Hepatocyte (in vitro differentiated cells): ENCODE data around the gene CD300E. TPM values are rescaled to one million over a fixed set of nuclear protein-coding genes. Genes with fewer than 3 reads are reported as not detected.

ENCODE experiments used
- DNase-seq: peaks from one replicate; pipeline ENCODE4 v3.0.0-alpha.2; 2016; ENCODE audit warnings: low spot score
- H2AFZ ChIP-seq: fragments of 200-600 bp; sonication (generic); 2 replicates; pipeline ENCODE4 v1.6.0; 2016; ENCODE audit warnings: antibody characterized with exemption, mild to moderate bottlenecking
- H3K27ac ChIP-seq: fragments of 200-600 bp; sonication (generic); 2 replicates; pipeline ENCODE4 v1.5.1; 2016; ENCODE audit warnings: mild to moderate bottlenecking
- H3K27me3 ChIP-seq: fragments of 200-600 bp; sonication (generic); 2 replicates; pipeline ENCODE4 v1.6.1; 2016
- H3K36me3 ChIP-seq: fragments of 200-600 bp; sonication (generic); replicated peaks from 2 replicates; pipeline ENCODE4 v1.5.1; 2016; ENCODE audit warnings: low read depth; ENCODE audit not compliant: insufficient read depth
- H3K4me1 ChIP-seq: fragments of 200-600 bp; sonication (generic); 2 replicates; pipeline ENCODE4 v1.5.1; 2016; ENCODE audit warnings: mild to moderate bottlenecking, moderate library complexity; ENCODE audit not compliant: insufficient read depth
- H3K4me2 ChIP-seq: fragments of 200-600 bp; sonication (generic); 2 replicates; pipeline ENCODE4 v1.6.0; 2016
- H3K4me3 ChIP-seq: fragments of 200-600 bp; sonication (generic); 2 replicates; pipeline ENCODE4 v1.5.1; 2016; ENCODE audit warnings: mild to moderate bottlenecking
- H3K79me2 ChIP-seq: fragments of 200-600 bp; sonication (generic); 2 replicates; pipeline ENCODE4 v1.6.0; 2017; ENCODE audit warnings: mild to moderate bottlenecking
- H3K9me2 ChIP-seq: fragments of 200-600 bp; sonication (generic); replicated peaks from 2 replicates; pipeline ENCODE4 v1.6.0; 2017; ENCODE audit warnings: mild to moderate bottlenecking; ENCODE audit not compliant: insufficient read depth
- H3K9me3 ChIP-seq: fragments of 200-600 bp; sonication (generic); 2 replicates; pipeline ENCODE4 v1.5.1; 2016; ENCODE audit warnings: low read depth, mild to moderate bottlenecking
- H4K20me1 ChIP-seq: fragments of 200-600 bp; sonication (generic); 2 replicates; pipeline ENCODE4 v1.6.0; 2016; ENCODE audit warnings: mild to moderate bottlenecking; ENCODE audit not compliant: insufficient read depth, poor library complexity, severe bottlenecking
- EZH2 ChIP-seq: fragments of 200-600 bp; sonication (generic); IDR thresholded peaks from 2 replicates; pipeline ENCODE4 v1.6.1; 2016; ENCODE audit warnings: antibody characterized with exemption, mild to moderate bottlenecking, borderline replicate concordance
- EZH2phosphoT487 ChIP-seq: fragments of 200-600 bp; sonication (generic); IDR thresholded peaks from one replicate; pipeline ENCODE4 v1.6.1; 2018; ENCODE audit warnings: antibody characterized with exemption, mild to moderate bottlenecking, low read depth, moderate library complexity; ENCODE audit not compliant: unreplicated experiment, severe bottlenecking
- WGBS: methylation state at CpG from one replicate; pipeline ENCODE4 v1.1.6; 2016; ENCODE audit warnings: low lambda C conversion rate; ENCODE audit errors: missing lambda C conversion rate; 5-methylcytosine and 5-hydroxymethylcytosine counted together
- polyA plus RNA-seq: library from polyadenylated mRNA; unstranded; fragments of >200 nt; fragmentation: Nextera tagmentation; extraction: Ambion mirVana; gene quantifications from 2 replicates; pipeline ENCODE4 v1.2.1, GENCODE V29; 2016
- total RNA-seq: library from RNA; depleted of rRNA; stranded (reverse); fragments of >200 nt; gene quantifications from 2 replicates; pipeline ENCODE4 v1.2.3, GENCODE V29; 2014
- TF ChIP-seq, protein P1 (sequence below): fragments of 200-600 bp; sonication (generic); IDR thresholded peaks from 2 replicates; pipeline ENCODE4 v1.5.1; 2016; ENCODE audit warnings: antibody characterized with exemption, mild to moderate bottlenecking; ENCODE audit not compliant: poor library complexity

The CD300E gene
- total and polyA plus RNA-seq, 2 experiments from 2014 or later, result 0.03 to 0.37 TPM

DNA sequence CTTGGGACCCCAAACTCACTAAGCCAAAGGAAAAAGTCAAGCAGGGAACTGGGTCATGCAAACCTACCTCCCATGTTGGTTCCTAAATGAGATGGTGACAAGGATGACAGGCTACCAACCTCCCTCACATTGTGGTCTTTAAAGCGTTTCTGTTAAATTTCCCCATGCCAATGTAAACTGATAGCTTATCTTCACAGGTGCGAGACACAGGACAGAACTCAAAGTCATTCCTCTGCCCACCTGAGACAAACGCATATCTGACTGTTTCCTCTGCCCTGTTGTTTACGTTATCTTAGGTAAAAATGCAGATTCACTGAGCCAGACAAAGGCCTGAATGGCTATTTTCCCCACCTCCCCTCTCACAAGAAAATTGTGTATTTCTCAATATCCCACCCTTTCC, 19.0 kb upstream of the CD300E start:
- Histone ChIP-seq H3K9me3 (no peaks in the 10 kb centered on the region), H3K4me3 (no peak overlapping the region), H2AFZ (no peak overlapping the region), H3K36me3 (no peaks in the 10 kb centered on the region), H3K4me1 (no peaks in the 10 kb centered on the region), H3K4me2 (no peak overlapping the region), H3K27me3 (peaks cover 8% of the 10 kb centered on the region), H4K20me1 (no peaks in the 10 kb centered on the region), H3K9me2 (no peaks in the 10 kb centered on the region), H3K79me2 (no peaks in the 10 kb centered on the region), H3K27ac (no peak overlapping the region)
- WGBS, result 34% methylated on average over 4 of the region's 4 CpGs
- DNase-seq, result no peak
- no peak for TF ChIP-seq EZH2
- TF ChIP-seq, protein P1, sequence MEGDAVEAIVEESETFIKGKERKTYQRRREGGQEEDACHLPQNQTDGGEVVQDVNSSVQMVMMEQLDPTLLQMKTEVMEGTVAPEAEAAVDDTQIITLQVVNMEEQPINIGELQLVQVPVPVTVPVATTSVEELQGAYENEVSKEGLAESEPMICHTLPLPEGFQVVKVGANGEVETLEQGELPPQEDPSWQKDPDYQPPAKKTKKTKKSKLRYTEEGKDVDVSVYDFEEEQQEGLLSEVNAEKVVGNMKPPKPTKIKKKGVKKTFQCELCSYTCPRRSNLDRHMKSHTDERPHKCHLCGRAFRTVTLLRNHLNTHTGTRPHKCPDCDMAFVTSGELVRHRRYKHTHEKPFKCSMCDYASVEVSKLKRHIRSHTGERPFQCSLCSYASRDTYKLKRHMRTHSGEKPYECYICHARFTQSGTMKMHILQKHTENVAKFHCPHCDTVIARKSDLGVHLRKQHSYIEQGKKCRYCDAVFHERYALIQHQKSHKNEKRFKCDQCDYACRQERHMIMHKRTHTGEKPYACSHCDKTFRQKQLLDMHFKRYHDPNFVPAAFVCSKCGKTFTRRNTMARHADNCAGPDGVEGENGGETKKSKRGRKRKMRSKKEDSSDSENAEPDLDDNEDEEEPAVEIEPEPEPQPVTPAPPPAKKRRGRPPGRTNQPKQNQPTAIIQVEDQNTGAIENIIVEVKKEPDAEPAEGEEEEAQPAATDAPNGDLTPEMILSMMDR, result no peak
- no peak for TF ChIP-seq EZH2phosphoT487

DNA sequence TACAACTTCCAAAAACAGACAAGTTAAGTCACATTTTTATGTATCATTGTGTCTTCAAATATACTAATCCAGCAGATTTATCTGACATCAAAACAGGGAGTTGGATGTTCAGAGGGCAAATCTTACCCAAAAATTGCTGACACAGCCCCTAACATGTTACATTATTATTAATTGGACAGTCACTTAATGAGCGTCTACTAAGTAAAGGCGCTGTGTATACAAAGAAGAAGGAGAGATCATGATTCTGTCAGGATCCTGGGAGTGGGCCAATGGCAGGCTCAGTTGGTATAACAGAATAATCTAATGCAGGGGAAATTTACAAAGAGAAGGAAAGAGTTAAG, 18.4 kb upstream of the CD300E start:
- no peak overlapping the region for H2AFZ ChIP-seq
- WGBS, result 88% methylated on average over 2 of the region's 2 CpGs
- peaks cover 8% of the 10 kb centered on the region for H3K27me3 ChIP-seq
- DNase-seq, result no peak
- H3K9me3 ChIP-seq, result no peaks in the 10 kb centered on the region
- no peak overlapping the region for H3K4me3 ChIP-seq
- no peaks in the 10 kb centered on the region for H3K79me2 ChIP-seq
- H3K36me3 ChIP-seq, result no peaks in the 10 kb centered on the region
- no peak overlapping the region for H3K27ac ChIP-seq
- H4K20me1 ChIP-seq, result no peaks in the 10 kb centered on the region
- no peaks in the 10 kb centered on the region for H3K4me1 ChIP-seq
- no peak overlapping the region for H3K4me2 ChIP-seq
- no peaks in the 10 kb centered on the region for H3K9me2 ChIP-seq
- no peak for TF ChIP-seq EZH2phosphoT487
- TF ChIP-seq, protein P1, result no peak
- TF ChIP-seq EZH2, result no peak

DNA sequence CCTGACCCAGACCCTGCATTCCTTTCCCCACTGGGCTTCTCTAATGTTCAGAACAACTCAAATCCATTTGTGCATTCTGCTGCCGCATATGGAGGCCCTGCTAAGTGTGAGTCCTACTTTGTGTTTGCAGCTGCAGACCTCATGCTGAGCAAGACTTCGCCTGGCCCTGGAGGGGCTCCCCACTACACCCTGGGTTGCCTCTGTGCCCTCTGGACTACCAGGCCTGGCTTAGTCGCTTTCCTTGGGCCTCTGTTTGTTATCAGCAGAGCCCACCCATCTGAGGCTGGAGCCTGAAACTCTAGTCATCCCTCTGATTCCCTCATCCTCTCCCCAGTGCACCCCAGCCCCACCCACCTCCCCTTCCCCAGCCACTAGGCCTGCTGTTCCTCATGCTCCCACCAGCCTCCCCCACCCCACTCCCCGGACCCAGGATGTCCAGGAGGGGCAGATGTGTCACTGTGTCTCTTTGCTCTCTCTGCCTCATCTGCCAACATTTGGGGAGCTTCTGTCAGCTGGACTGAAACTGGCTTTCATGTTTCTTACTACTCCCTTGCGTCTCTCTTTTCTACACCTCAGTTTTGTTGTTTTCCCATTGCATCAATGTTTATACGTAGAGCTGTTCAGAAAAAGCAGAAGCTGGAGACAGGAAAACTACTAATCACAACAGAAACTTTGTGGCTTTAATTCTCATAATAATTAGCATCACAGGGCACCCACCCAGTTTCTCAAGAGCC, 17.9 kb upstream of the CD300E start:
- H3K4me1 ChIP-seq, result no peaks in the 10 kb centered on the region
- no peak for DNase-seq
- no peaks in the 10 kb centered on the region for H3K9me3 ChIP-seq
- no peak overlapping the region for H2AFZ ChIP-seq
- no peaks in the 10 kb centered on the region for H4K20me1 ChIP-seq
- no peaks in the 10 kb centered on the region for H3K36me3 ChIP-seq
- H3K27ac ChIP-seq, result no peak overlapping the region
- H3K4me3 ChIP-seq, result no peak overlapping the region
- H3K4me2 ChIP-seq, result no peak overlapping the region
- no peak for TF ChIP-seq EZH2phosphoT487
- TF ChIP-seq, protein P1, result no peak
- TF ChIP-seq EZH2, result no peak
- no peaks in the 10 kb centered on the region for H3K79me2 ChIP-seq
- peaks cover 8% of the 10 kb centered on the region for H3K27me3 ChIP-seq
- 69% methylated on average over 6 of the region's 6 CpGs for WGBS
- H3K9me2 ChIP-seq, result no peaks in the 10 kb centered on the region

DNA sequence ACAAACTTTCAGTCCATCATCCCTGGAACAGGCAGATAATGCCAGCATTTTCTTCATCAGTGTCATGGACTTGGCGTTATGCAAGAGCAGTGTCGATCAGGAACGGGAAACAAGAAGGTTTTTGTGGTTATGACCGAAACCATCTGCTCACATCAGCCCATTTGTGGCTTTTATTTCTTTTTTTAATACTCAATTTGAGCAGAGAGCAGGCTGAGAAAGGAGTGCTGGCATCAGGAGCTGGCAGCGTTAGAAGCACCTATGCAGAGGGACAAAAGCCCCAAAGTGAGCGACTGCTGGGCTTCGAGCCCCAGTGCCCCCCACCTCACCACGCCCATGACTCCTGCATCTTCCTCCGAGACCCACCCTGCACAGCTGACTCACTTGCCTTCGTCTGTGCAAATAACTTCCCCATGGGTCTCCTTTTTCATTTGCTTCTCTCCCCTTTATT, 16.2 kb upstream of the CD300E start:
- Histone ChIP-seq H3K9me3 (no peaks in the 10 kb centered on the region), H3K4me2 (no peak overlapping the region), H4K20me1 (no peaks in the 10 kb centered on the region), H3K79me2 (no peaks in the 10 kb centered on the region), H3K9me2 (no peaks in the 10 kb centered on the region), H3K27me3 (peaks cover 8% of the 10 kb centered on the region), H3K4me1 (no peaks in the 10 kb centered on the region), H3K36me3 (no peaks in the 10 kb centered on the region), H2AFZ (no peak overlapping the region), H3K4me3 (no peak overlapping the region), H3K27ac (no peak overlapping the region)
- DNase-seq, result no peak
- no peak for TF ChIP-seq EZH2
- TF ChIP-seq, protein P1, result no peak
- no peak for TF ChIP-seq EZH2phosphoT487
- 83% methylated on average over 10 of the region's 10 CpGs for WGBS
